ACC112 (cell line): ENCODE measurements around the gene ASTE1.
"Not testable (repeated sequence)": the region's sequence is repeated elsewhere in the genome, so short reads cannot be mapped to it uniquely, and the experiment has no call there.

Source experiments
- H2AFZ ChIP-seq: fragments of 200-600 bp; sonication (generic); one replicate; pipeline ENCODE4 v1.6.0; 2017; ENCODE audit warnings: antibody characterized with exemption, low read length; ENCODE audit not compliant: unreplicated experiment
- H3K27ac ChIP-seq: fragments of 200-600 bp; sonication (generic); 2 replicates; pipeline ENCODE4 v1.5.1; 2014; ENCODE audit warnings: low read depth, mild to moderate bottlenecking, antibody characterized with exemption, low read length, moderate library complexity
- H3K27me3 ChIP-seq: fragments of 200-600 bp; sonication (generic); 2 replicates; pipeline ENCODE4 v1.6.1; 2014; ENCODE audit warnings: mild to moderate bottlenecking, antibody characterized with exemption, low read length, moderate library complexity, mixed read lengths; ENCODE audit not compliant: insufficient read depth
- H3K36me3 ChIP-seq: fragments of 200-600 bp; sonication (generic); 2 replicates; pipeline ENCODE4 v1.6.1; 2016; ENCODE audit warnings: mild to moderate bottlenecking, antibody characterized with exemption, low read length, moderate library complexity, mixed read lengths; ENCODE audit not compliant: insufficient read depth
- H3K4me1 ChIP-seq: fragments of 200-600 bp; sonication (generic); one replicate; pipeline ENCODE4 v1.6.1; 2016; ENCODE audit warnings: low read length, mixed read lengths; ENCODE audit not compliant: insufficient read depth, unreplicated experiment, control insufficient read depth
- H3K4me3 ChIP-seq: fragments of 200-600 bp; sonication (generic); 2 replicates; pipeline ENCODE4 v1.5.1; 2014; ENCODE audit warnings: mild to moderate bottlenecking, low read depth, low read length
- H3K79me2 ChIP-seq: fragments of 200-600 bp; sonication (generic); one replicate; pipeline ENCODE4 v1.6.0; 2016; ENCODE audit warnings: low read length; ENCODE audit not compliant: control insufficient read depth, unreplicated experiment, insufficient read depth

Gene ASTE1

DNA sequence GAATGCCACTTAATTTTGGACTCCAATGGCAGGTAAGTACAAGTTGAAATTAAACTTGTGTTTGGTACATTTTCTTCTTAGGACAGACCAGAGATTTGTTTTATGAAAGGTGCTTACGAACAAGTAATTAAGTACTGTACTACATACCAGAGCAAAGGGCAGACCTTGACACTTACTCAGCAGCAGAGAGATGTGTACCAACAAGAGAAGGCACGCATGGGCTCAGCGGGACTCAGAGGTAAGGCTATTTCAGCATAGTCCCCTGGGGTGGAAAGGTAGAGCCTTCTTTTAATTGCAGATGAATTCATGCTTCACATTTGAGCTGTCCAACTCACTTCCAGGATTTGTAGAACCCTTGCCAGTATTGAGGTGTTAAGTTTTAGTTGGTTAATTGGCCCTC lies 51.4 kb downstream of the ASTE1 start:
- Histone ChIP-seq H2AFZ (no peak overlapping the region), H3K27me3 (no peaks in the 10 kb centered on the region), H3K27ac (no peak overlapping the region), H3K4me3 (no peak overlapping the region), H3K36me3 (peaks cover 6% of the 10 kb centered on the region), H3K79me2 (no peaks in the 10 kb centered on the region), H3K4me1 (peaks cover 17% of the 10 kb centered on the region)

DNA sequence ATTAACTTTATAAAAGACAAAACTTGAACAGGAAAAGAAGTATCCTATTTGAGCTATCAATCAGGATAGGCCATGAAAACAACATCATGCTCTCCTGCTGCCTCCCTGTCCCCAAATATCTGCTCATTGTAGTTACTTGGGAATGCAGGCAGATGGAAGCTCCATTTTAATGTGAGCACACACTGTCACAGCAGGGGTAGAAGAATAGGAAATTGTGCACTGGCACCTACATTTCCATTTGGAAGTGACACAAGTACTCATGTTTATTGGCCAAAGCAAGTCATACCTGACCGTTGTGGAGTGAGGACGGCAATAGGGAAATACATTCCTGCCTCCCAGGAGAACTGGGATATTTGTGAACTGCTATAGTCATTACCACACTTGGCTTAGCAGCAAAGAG lies 52.4 kb downstream of the ASTE1 start:
- Histone ChIP-seq H3K27me3 (no peaks in the 10 kb centered on the region), H2AFZ (no peak overlapping the region), H3K4me1 (peaks cover 9% of the 10 kb centered on the region), H3K36me3 (peaks cover 6% of the 10 kb centered on the region), H3K79me2 (no peaks in the 10 kb centered on the region), H3K27ac (no peak overlapping the region), H3K4me3 (no peak overlapping the region)

DNA sequence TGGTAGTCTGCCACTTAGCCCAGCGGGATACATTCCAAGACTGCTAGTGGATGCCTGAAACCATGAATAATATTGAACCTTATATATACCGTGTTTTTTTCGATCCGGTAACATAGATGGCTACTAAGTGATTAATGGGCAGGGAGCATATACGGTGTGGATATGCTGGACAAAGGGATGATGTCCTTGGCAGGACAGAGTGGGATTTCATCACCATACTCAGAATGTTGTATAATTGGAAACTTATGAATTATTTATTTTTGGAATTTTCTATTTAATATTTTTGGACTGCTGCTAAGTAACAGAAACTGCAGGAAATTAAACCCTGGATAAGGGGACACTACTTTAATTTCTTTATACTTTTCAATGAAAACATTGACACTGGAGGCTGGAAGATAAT lies 53.2 kb downstream of the ASTE1 start:
- H3K4me3 ChIP-seq: no peak overlapping the region
- H3K36me3 ChIP-seq: peaks cover 6% of the 10 kb centered on the region
- H3K27ac ChIP-seq: no peak overlapping the region
- H3K4me1 ChIP-seq: peaks cover 5% of the 10 kb centered on the region
- H2AFZ ChIP-seq: no peak overlapping the region
- no peaks in the 10 kb centered on the region for H3K27me3 ChIP-seq
- H3K79me2 ChIP-seq: no peaks in the 10 kb centered on the region

DNA sequence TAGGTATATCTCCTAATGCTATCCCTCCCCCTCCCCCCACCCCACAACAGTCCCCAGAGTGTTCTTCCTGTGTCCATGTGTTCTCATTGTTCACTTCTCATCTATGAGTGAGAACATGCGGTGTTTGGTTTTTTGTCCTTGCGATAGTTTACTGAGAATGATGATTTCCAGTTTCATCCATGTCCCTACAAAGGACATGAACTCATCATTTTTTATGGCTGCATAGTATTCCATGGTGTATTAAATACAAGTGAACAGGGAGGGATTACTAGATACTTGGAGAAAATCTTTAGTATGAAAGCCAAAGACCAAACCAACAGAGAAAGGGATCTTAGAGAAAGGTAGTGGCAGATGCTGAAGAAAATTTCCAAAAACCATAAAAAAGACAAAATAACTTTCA lies 54.0 kb downstream of the ASTE1 start:
- H3K27me3 ChIP-seq, H3K27ac ChIP-seq, H3K36me3 ChIP-seq, H3K79me2 ChIP-seq, H3K4me3 ChIP-seq, H2AFZ ChIP-seq: not testable (repeated sequence)
- peaks cover 13% of the 10 kb centered on the region for H3K4me1 ChIP-seq

DNA sequence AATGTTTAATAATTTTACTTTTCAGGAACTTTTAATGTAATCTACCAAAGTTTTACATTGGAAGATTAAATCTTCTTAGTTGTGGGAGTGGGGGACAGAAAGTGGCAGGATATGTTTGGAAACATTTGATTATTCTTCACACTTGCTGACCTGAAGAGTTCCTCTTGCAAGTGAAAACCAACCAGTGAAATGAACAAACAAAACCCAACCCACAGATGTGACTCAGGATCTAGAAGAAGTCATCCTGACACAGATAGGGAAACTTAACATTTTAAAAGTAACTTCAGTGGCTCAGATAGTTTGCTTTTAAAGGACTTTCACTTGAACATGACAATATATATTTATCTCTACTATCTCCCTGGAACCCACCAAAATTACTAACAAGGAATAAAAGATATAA lies 55.4 kb downstream of the ASTE1 start:
- peaks cover 10% of the 10 kb centered on the region for H3K36me3 ChIP-seq
- H3K27me3 ChIP-seq: no peaks in the 10 kb centered on the region
- peaks cover 17% of the 10 kb centered on the region for H3K4me1 ChIP-seq
- no peak overlapping the region for H3K27ac ChIP-seq
- H3K79me2 ChIP-seq: no peaks in the 10 kb centered on the region
- H3K4me3 ChIP-seq: no peak overlapping the region
- H2AFZ ChIP-seq: no peak overlapping the region

DNA sequence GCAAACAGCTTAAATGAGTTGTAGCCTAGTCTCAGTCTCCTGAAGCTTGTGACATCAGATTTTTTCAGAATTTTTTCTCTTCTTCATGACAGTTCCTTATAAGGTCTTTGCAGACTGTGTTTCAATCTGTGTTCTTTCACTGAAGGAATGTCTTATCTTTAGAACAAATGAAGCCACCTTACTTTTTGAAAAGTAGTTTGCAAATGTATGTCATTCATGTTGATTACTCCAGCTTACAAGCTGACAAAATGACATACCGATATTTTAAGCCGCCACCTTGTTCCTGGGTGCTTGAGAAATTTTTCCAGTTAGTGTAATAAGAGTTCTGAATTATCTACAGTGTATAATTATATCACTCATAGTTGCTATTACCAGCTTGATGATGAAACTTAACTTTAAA lies 57.0 kb downstream of the ASTE1 start:
- Histone ChIP-seq H3K36me3 (peaks cover 19% of the 10 kb centered on the region), H3K27me3 (no peaks in the 10 kb centered on the region), H2AFZ (no peak overlapping the region), H3K27ac (no peak overlapping the region), H3K79me2 (no peaks in the 10 kb centered on the region), H3K4me3 (no peak overlapping the region), H3K4me1 (peaks cover 17% of the 10 kb centered on the region)

DNA sequence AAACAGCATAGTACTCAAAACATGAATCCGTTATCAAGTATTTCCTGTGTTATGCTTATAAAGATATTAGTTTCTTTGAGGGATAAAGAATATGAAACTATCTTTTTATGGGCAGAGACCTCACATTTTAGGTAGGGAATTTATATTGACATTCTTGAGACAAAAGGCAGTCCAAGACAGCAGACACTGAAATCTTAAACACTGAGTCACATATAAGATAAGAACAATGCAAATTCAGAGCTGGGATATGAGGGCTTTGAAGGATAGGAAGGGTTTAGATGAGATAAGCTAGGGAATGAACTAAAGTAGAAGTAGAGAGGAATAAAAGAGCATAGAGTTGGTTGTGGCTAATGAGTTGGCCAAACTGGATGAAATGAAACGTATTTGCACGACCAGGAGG lies 58.4 kb downstream of the ASTE1 start:
- peaks cover 20% of the 10 kb centered on the region for H3K36me3 ChIP-seq
- no peaks in the 10 kb centered on the region for H3K27me3 ChIP-seq
- H3K79me2 ChIP-seq: no peaks in the 10 kb centered on the region
- H2AFZ ChIP-seq: no peak overlapping the region
- peak overlapping the region; percentile 66 for H3K27ac ChIP-seq
- H3K4me1 ChIP-seq: peaks cover 30% of the 10 kb centered on the region
- no peak overlapping the region for H3K4me3 ChIP-seq

DNA sequence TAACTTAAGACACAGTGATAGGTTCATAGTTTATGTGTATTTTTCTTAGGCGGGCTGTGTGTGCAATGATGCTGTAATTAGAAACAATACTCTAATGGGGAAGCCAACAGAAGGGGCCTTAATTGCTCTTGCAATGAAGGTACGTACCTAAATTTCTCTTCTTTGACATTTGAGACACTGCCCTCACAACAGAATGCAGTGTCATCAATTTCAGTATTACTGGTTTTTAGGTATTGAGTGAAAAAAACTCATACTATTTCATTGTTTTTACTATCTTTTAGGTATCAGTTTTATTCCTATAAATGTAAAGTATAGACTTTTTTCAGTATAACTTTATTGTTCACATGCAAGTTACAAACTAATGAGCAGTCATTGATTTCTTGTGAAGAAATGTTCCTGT lies 59.3 kb downstream of the ASTE1 start:
- H3K27me3 ChIP-seq: no peaks in the 10 kb centered on the region
- H3K36me3 ChIP-seq: peaks cover 21% of the 10 kb centered on the region
- H3K79me2 ChIP-seq: no peaks in the 10 kb centered on the region
- no peak overlapping the region for H3K4me3 ChIP-seq
- H3K4me1 ChIP-seq: peaks cover 31% of the 10 kb centered on the region
- no peak overlapping the region for H2AFZ ChIP-seq
- H3K27ac ChIP-seq: peak overlapping the region; percentile 66

DNA sequence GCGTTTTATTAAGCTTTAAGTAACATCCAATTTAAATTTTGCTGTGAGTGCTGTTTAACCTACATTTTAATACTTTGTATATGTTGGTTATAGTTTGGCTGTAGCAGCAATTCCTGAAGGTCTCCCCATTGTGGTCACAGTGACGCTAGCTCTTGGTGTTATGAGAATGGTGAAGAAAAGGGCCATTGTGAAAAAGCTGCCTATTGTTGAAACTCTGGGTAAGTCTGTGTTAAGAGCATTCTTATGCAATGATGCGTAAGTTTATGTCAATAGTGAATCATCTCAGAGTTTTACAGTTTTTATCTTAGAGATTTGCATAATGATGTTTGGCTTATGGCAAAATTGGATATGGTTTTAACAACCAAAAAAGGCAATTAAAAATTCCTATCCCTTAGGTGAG lies 62.7 kb downstream of the ASTE1 start:
- Histone ChIP-seq H3K27ac (peak overlapping the region; percentile 89), H2AFZ (no peak overlapping the region), H3K79me2 (no peaks in the 10 kb centered on the region), H3K27me3 (no peaks in the 10 kb centered on the region), H3K36me3 (peaks cover 48% of the 10 kb centered on the region), H3K4me1 (peaks cover 37% of the 10 kb centered on the region), H3K4me3 (no peak overlapping the region; the same call in 1 of the 2 replicates)
